HL-60/S4 (cell line): Measurements from ENCODE around the gene ECHS1.

Source experiments
- in situ Hi-C: fragments of 300-500 bp; cut with MboI; formaldehyde crosslinking; loops from 2 replicates; pipeline ENCODE4 v1.14.3; 2022; ENCODE audit warnings: low sequenced_read_pairs

Gene ECHS1

GRCh38 chr10:133361227-133361626 lies 11.9 kb downstream of the ECHS1 start:
- in situ Hi-C loops: no loop called here

GRCh38 chr10:133359972-133360610 lies 13.1 kb downstream of the ECHS1 start:
- in situ Hi-C loops: no loop called here

GRCh38 chr10:133359554-133359971 lies 13.6 kb downstream of the ECHS1 start:
- in situ Hi-C loops: no loop called here

- in situ Hi-C loops: no loop called here
These were observed 14.2 kb downstream of the ECHS1 start for GRCh38 chr10:133358925-133359310.

GRCh38 chr10:133358162-133358924 lies 14.8 kb downstream of the ECHS1 start:
- in situ Hi-C loops: no loop called here

- in situ Hi-C loops: no loop called here
These were observed 15.6 kb downstream of the ECHS1 start, which contains the start of gene FUOM for GRCh38 chr10:133357285-133358161. TSS of gene FUOM (minus strand) at chr10:133358019. CDS start at chr10:133358007, 12 bp downstream.

- in situ Hi-C loops: no loop called here
These were observed 16.4 kb downstream of the ECHS1 start for GRCh38 chr10:133356549-133357284.

GRCh38 chr10:133355991-133356390 lies 17.2 kb downstream of the ECHS1 start:
- in situ Hi-C loops: no loop called here

- in situ Hi-C loops: no loop called here
These were observed 17.9 kb downstream of the ECHS1 start for GRCh38 chr10:133355266-133355665.

GRCh38 chr10:133354672-133355240 lies 18.4 kb downstream of the ECHS1 start:
- in situ Hi-C loops: no loop called here

GRCh38 chr10:133353988-133354605 lies 19.1 kb downstream of the ECHS1 start:
- in situ Hi-C loops: no loop called here

- in situ Hi-C loops: no loop called here
These were observed 19.8 kb downstream of the ECHS1 start for GRCh38 chr10:133353202-133353959.

- in situ Hi-C loops: no loop called here
These were observed 21.5 kb downstream of the ECHS1 start for GRCh38 chr10:133351408-133352318.

- in situ Hi-C loops: no loop called here
These were observed 22.2 kb downstream of the ECHS1 start for GRCh38 chr10:133350950-133351329.

- in situ Hi-C loops: no loop called here
These were observed 22.7 kb downstream of the ECHS1 start for GRCh38 chr10:133350283-133350949.

GRCh38 chr10:133349577-133350011 lies 23.6 kb downstream of the ECHS1 start:
- in situ Hi-C loops: no loop called here

- in situ Hi-C loops: no loop called here
These were observed 24.0 kb downstream of the ECHS1 start for GRCh38 chr10:133349160-133349568.
